NCI-H128 (cell line): ENCODE measurements around the gene KIF16B.

Source experiments
- DNase-seq: peaks from one replicate; lab custom pipeline; 2025; ENCODE audit not compliant: unreplicated experiment; lab: John Stamatoyannopoulos, UW

KIF16B gene

GRCh38 chr20:16222859-16223411 is 350.3 kb downstream of the KIF16B start:
- no peak for DNase-seq
